AG10803 (cell line): ENCODE results near the gene TRIM29.
"Not testable (repeated sequence)": the region's sequence is repeated elsewhere in the genome, so short reads cannot be mapped to it uniquely, and the experiment has no call there.

ENCODE experiments used
- DNase-seq: peaks from one replicate; pipeline ENCODE4 v3.0.0; 2010; ENCODE audit warnings: low read depth
- H3K4me3 ChIP-seq: 2 replicates; pipeline ENCODE4 v1.5.1; 2011; ENCODE audit warnings: mild to moderate bottlenecking, low read length, control low read depth
- TF ChIP-seq, protein P1 (sequence below): conservative IDR thresholded peaks from 2 replicates; pipeline ENCODE4 v1.5.1; 2011; ENCODE audit warnings: mild to moderate bottlenecking, low read length, control low read depth, inconsistent platforms

The TRIM29 gene

DNA sequence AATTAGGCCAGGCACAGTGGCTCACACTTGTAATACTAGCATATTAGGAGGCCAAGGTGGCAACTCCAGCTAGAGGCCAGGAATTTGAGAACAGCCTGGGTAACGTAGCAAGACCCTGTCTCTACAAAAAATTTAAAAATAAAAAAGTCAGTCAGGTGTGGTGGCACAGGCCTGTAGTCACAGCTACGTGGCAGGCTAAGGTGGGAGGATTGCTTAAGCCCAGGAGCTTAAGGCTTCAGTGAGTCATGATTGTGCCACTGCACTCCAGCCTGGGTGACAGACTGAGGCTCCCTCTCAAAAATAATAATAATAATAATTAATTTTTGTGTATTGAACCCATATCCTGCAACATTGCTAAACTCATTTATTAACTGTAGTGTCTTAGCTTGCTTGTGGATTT, 15.3 kb upstream of the TRIM29 start:
- no peak for DNase-seq
- H3K4me3 ChIP-seq = no peak overlapping the region
- TF ChIP-seq, protein P1, sequence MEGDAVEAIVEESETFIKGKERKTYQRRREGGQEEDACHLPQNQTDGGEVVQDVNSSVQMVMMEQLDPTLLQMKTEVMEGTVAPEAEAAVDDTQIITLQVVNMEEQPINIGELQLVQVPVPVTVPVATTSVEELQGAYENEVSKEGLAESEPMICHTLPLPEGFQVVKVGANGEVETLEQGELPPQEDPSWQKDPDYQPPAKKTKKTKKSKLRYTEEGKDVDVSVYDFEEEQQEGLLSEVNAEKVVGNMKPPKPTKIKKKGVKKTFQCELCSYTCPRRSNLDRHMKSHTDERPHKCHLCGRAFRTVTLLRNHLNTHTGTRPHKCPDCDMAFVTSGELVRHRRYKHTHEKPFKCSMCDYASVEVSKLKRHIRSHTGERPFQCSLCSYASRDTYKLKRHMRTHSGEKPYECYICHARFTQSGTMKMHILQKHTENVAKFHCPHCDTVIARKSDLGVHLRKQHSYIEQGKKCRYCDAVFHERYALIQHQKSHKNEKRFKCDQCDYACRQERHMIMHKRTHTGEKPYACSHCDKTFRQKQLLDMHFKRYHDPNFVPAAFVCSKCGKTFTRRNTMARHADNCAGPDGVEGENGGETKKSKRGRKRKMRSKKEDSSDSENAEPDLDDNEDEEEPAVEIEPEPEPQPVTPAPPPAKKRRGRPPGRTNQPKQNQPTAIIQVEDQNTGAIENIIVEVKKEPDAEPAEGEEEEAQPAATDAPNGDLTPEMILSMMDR = no peak

- TF ChIP-seq, protein P1 = no peak
- H3K4me3 ChIP-seq = no peak overlapping the region
- DNase-seq = no peak
Observed at GRCh38 chr11:120151536-120151935, 13.6 kb upstream of the TRIM29 start.

GRCh38 chr11:120149246-120149645, 11.3 kb upstream of the TRIM29 start:
- H3K4me3 ChIP-seq = no peak overlapping the region
- TF ChIP-seq, protein P1 = no peak
- no peak for DNase-seq

GRCh38 chr11:120147950-120148270, 10.0 kb upstream of the TRIM29 start:
- DNase-seq = no peak
- TF ChIP-seq, protein P1 = no peak
- H3K4me3 ChIP-seq = no peak overlapping the region

DNA sequence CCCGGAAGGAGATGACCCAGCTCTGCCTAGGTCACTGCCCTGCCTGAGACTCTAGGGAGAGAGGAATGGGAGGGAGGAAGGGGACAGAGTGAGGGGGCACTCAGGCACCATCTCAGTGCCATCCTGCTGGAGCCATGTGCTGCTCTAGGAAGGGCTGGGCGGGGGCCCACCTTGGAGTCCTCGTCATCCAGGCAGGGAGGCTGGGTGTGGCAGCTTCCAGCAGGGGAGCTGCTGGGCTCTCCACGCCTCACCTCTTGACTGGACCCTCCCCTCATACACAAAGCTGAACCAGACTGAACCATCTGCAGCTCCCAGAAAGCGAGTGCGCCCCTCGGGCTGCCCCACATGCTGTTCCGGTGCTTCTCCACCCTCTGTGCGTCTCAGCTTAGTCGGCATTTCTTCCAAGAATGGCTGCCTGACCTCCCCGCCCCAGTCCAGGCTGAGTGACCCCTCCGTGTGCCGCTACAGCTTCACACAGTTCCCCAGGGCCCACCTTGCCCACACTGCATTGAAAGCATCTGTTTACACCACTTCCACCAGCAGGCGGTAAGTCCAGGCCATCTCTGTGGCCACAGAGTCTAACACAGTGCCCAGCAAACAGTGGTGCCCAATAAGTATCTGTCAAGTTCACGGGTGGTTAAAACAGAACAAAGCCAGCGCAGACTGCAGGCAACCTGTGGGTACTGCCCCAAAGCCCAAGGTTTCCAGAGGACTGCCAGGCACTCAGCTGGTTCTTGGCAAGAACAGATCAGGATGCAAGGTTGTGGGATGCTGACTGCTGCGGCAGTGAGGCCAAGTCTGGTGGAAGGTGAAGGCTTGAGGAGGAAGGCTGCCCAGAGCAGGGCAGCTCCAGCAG, 9.4 kb upstream of the TRIM29 start:
- TF ChIP-seq, protein P1 = no peak
- H3K4me3 ChIP-seq = no peak overlapping the region
- no peak for DNase-seq

- no peak for DNase-seq
- TF ChIP-seq, protein P1 = no peak
- no peak overlapping the region for H3K4me3 ChIP-seq
Observed at GRCh38 chr11:120146413-120147093, 8.6 kb upstream of the TRIM29 start.

DNA sequence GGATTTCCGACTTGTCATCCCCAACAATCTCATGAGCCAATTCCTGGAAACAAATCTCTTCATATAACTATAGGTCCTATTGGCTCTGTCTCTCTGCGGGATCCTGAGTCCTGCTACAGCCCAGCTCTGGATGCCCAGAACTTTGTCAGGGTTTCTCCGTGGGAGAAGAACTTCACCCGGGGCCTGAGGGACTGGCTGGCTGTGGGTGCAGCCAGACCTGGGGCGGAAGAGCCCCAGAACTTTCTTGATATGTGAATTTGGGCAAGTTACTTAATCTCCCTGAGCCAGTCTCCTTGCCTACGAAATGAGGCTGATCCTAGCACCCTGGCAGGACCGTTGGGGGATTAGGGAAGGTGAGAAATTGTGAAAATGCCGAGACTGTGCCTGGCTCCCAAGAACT, 6.6 kb upstream of the TRIM29 start:
- DNase-seq = no peak
- TF ChIP-seq, protein P1 = no peak
- no peak overlapping the region for H3K4me3 ChIP-seq

DNA sequence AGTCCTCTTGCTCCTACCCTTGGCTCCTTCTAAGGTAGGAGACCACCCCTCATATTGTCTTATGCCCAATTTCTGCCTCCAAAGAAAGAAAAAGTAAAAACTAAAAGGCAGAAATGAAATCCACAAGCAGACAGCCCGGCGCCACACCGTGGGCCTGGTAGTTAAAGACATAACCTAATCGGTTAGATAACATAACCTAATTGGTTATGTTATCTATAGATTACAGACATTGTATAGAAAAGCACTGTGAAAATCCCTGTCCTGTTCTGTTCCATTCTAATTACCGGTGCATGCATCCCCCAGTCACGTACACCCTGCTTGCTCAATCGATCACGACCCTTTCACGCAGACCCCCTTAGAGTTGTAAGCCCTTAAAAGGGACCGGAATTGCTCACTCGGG, 5.6 kb upstream of the TRIM29 start:
- not testable (repeated sequence) for DNase-seq, H3K4me3 ChIP-seq
